GM12878 (cell line): ENCODE data around the gene OR2AE1. TPM values are rescaled to one million over a fixed set of nuclear protein-coding genes. Genes with fewer than 3 reads are reported as not detected.
A peak's percentile ranks its signal among the peaks of the same experiment; 100 is the strongest.

Experiments used
- ATAC-seq: fragments of 200-7000 bp; cut with Tn5 transposase; 3 replicates; pipeline ENCODE4 v1.9.1; 2020; ENCODE audit warnings: mild to moderate bottlenecking, moderate library complexity
- BruUV-seq: library from RNA; stranded (reverse); fragments of 400-500 nt; replicated peaks from 2 replicates; lab custom pipeline; 2021; lab: Mats Ljungman, UMichigan
- CTCF ChIA-PET: fragments of 300-600 bp; sonication (Branson Sonifier 250); formaldehyde crosslinking; extraction: SDS; loops from one replicate; lab custom pipeline; 2021; ENCODE audit warnings: inconsistent platforms; lab: Yijun Ruan, JAX
- POLR2A ChIA-PET: fragments of 350-600 bp; formaldehyde crosslinking; extraction: SDS; loops from one replicate; lab custom pipeline; 2021; ENCODE audit warnings: inconsistent platforms; lab: Charles Lee
- RAD21 ChIA-PET: fragments of 300-600 bp; sonication (Branson Sonifier 250); formaldehyde crosslinking; loops from one replicate; lab custom pipeline; 2023; ENCODE audit warnings: antibody characterized with exemption; ENCODE audit not compliant: unreplicated experiment; lab: Charles Lee
- SMC1A ChIA-PET: fragments of 300-600 bp; sonication (Branson Sonifier 250); formaldehyde crosslinking; loops from one replicate; lab custom pipeline; 2023; ENCODE audit not compliant: unreplicated experiment, uncharacterized antibody; lab: Charles Lee
- DNase-seq: peaks from one replicate; pipeline ENCODE4 v3.0.0-alpha.2; 2011; ENCODE audit warnings: low read depth, low spot score
- FAIRE-seq: peaks from 3 replicates; lab custom pipeline; 2011; peaks lifted over from hg19 to GRCh38; lab: Jason Lieb, UNC
- H2AFZ ChIP-seq: 2 replicates; pipeline ENCODE4 v1.6.0; 2011; ENCODE audit warnings: low read depth, low read length, control low read depth; ENCODE audit not compliant: control insufficient read depth
- H3K27ac ChIP-seq: 2 replicates; pipeline ENCODE4 v1.5.1; 2011; ENCODE audit warnings: control low read depth; ENCODE audit not compliant: control insufficient read depth, insufficient read depth
- H3K27me3 ChIP-seq, 2 experiments: replicated peaks in 1 of 2; 2 replicates each; pipeline versions ENCODE4 v1.6.0 to v1.6.1; 2011; ENCODE audit warnings: low read length in 1 of 2; ENCODE audit not compliant: control insufficient read depth in 2 of 2, insufficient read depth in 2 of 2
- H3K36me3 ChIP-seq, 2 experiments: 2 replicates each; pipeline ENCODE4 v1.5.1; 2011; ENCODE audit warnings: low read length in 1 of 2; ENCODE audit not compliant: control insufficient read depth in 2 of 2, insufficient read depth in 2 of 2
- H3K4me1 ChIP-seq: 2 replicates; pipeline ENCODE4 v1.6.1; 2011; ENCODE audit warnings: mild to moderate bottlenecking, low read length, moderate library complexity, mixed read lengths; ENCODE audit not compliant: control insufficient read depth, insufficient read depth
- H3K4me2 ChIP-seq: 2 replicates; pipeline ENCODE4 v1.6.0; 2011; ENCODE audit warnings: control low read depth; ENCODE audit not compliant: control insufficient read depth, insufficient read depth
- H3K4me3 ChIP-seq: fragments of 200-600 bp; sonication (generic); 2 replicates; pipeline ENCODE4 v1.5.1; 2016
- H3K79me2 ChIP-seq: 2 replicates; pipeline ENCODE4 v1.6.0; 2011; ENCODE audit warnings: low read length; ENCODE audit not compliant: control insufficient read depth, insufficient read depth
- H3K9ac ChIP-seq: 2 replicates; pipeline ENCODE4 v1.8.0; 2011; ENCODE audit warnings: low read length, control low read depth, mixed read lengths; ENCODE audit not compliant: control insufficient read depth, insufficient read depth
- H3K9me3 ChIP-seq: replicated peaks from 3 replicates; pipeline ENCODE4 v1.5.1; 2011; ENCODE audit warnings: mild to moderate bottlenecking, low read length; ENCODE audit not compliant: control insufficient read depth, insufficient read depth
- H4K20me1 ChIP-seq: 2 replicates; pipeline ENCODE4 v1.6.0; 2011; ENCODE audit not compliant: control insufficient read depth, insufficient read depth
- CHD2 ChIP-seq: IDR thresholded peaks from 2 replicates; pipeline ENCODE4 v1.6.1; 2011; ENCODE audit warnings: low read depth, low read length, improper control_type of control experiment, borderline replicate concordance
- CTCF ChIP-seq, 3 experiments: IDR thresholded peaks in 2 of 3; conservative IDR thresholded peaks in 1 of 3; 2 replicates each; pipeline ENCODE4 v1.5.1; 2011; ENCODE audit warnings: low read depth in 3 of 3, low read length in 3 of 3, mild to moderate bottlenecking in 3 of 3, control low read depth in 2 of 3, moderate library complexity in 2 of 3, inconsistent platforms in 1 of 3, mixed read lengths in 1 of 3; ENCODE audit not compliant: control insufficient read depth in 2 of 3, insufficient read depth in 1 of 3; ENCODE audit errors: extremely low read depth in 1 of 3
- CUX1 ChIP-seq: IDR thresholded peaks from 2 replicates; pipeline ENCODE4 v1.6.1; 2012; ENCODE audit warnings: improper control_type of control experiment, low read depth, low read length; ENCODE audit not compliant: insufficient replicate concordance
- EZH2 ChIP-seq: IDR thresholded peaks from 2 replicates; pipeline ENCODE4 v1.6.1; 2012; ENCODE audit warnings: low read depth, mild to moderate bottlenecking, control low read depth, inconsistent platforms, low read length, borderline replicate concordance; ENCODE audit not compliant: control insufficient read depth
- IKZF1 ChIP-seq: fragments of 450-650 bp; conservative IDR thresholded peaks from 2 replicates; pipeline ENCODE4 v1.6.1; 2017; ENCODE audit warnings: antibody characterized with exemption, mild to moderate bottlenecking
- IKZF2 ChIP-seq, 2 experiments: fragments of 450-650 bp; IDR thresholded peaks; 2 replicates each; pipeline ENCODE4 v1.6.1; 2017; ENCODE audit warnings: mild to moderate bottlenecking in 2 of 2, moderate library complexity in 2 of 2
- KAT2A ChIP-seq: conservative IDR thresholded peaks from 2 replicates; pipeline ENCODE4 v1.6.1; 2011; ENCODE audit warnings: low read depth, low read length; ENCODE audit not compliant: control insufficient read depth
- KLF5 ChIP-seq: fragments of 450-650 bp; IDR thresholded peaks from 2 replicates; pipeline ENCODE4 v1.6.1; 2014; ENCODE audit warnings: mild to moderate bottlenecking; ENCODE audit not compliant: partially characterized antibody
- RAD21 ChIP-seq: IDR thresholded peaks from 2 replicates; pipeline ENCODE4 v1.6.1; 2011; ENCODE audit warnings: mild to moderate bottlenecking, low read depth, low read length, moderate library complexity; ENCODE audit not compliant: insufficient read depth
- SMC3 ChIP-seq: IDR thresholded peaks from 2 replicates; pipeline ENCODE4 v1.6.1; 2011; ENCODE audit warnings: low read length, improper control_type of control experiment, borderline replicate concordance
- STAT1 ChIP-seq: fragments of 450-650 bp; conservative IDR thresholded peaks from 2 replicates; pipeline ENCODE4 v1.6.1; 2014; ENCODE audit warnings: antibody characterized with exemption, mild to moderate bottlenecking
- USF2 ChIP-seq: IDR thresholded peaks from 2 replicates; pipeline ENCODE4 v1.6.1; 2011; ENCODE audit warnings: low read depth, low read length, improper control_type of control experiment, borderline replicate concordance
- YBX1 ChIP-seq: fragments of 450-650 bp; IDR thresholded peaks from 2 replicates; pipeline ENCODE4 v1.6.1; 2016; ENCODE audit warnings: antibody characterized with exemption
- WGBS: methylation state at CpG from one replicate; pipeline ENCODE4 v1.1.6; 2016; ENCODE audit warnings: low lambda C conversion rate; ENCODE audit not compliant: insufficient replicate concordance, insufficient coverage; ENCODE audit errors: missing lambda C conversion rate; 5-methylcytosine and 5-hydroxymethylcytosine counted together
- in situ Hi-C: fragments of 300-500 bp; cut with MboI; formaldehyde crosslinking; loops from 9 replicates; pipeline ENCODE4 v1.14.3; 2018; ENCODE audit warnings: mixed read lengths
- intact Hi-C: fragments of 100-400 bp; cut with micrococcal nuclease; formaldehyde crosslinking; loops from one replicate; pipeline ENCODE4 v1.14.2; 2022; ENCODE audit not compliant: unreplicated experiment
- polyA plus RNA-seq, 11 experiments: library from polyadenylated mRNA; depleted of rRNA in 4 of 11; unstranded in 6 of 11; stranded (reverse) in 5 of 11; fragments of >200 nt; fragmentation: Nextera tagmentation in 4 of 11; fragmentation: Illumina TruSeq in 1 of 11; extraction: Ambion mirVana in 4 of 11; extraction: Trizol in 1 of 11; gene quantifications; 1 replicate in 1 of 11; 2 replicates in 10 of 11; pipeline versions ENCODE4 v1.2.1 to v1.2.3, GENCODE V29; 2011 to 2016; ENCODE audit warnings: inconsistent platforms in 2 of 11, missing spikeins in 2 of 11, low read depth in 1 of 11
- total RNA-seq, 4 experiments: library from RNA; depleted of rRNA in 3 of 4; stranded (reverse); fragments of >200 nt in 3 of 4; fragmentation: Illumina TruSeq in 1 of 4; extraction: Trizol in 1 of 4; gene quantifications; 2 replicates each; pipeline versions ENCODE4 v1.2.1 to v1.2.3, GENCODE V29; 2013 to 2021
- TF ChIP-seq, protein P1 (sequence below): IDR thresholded peaks from 2 replicates; pipeline ENCODE4 v1.6.1; 2012; ENCODE audit warnings: low read depth, low read length, improper control_type of control experiment

Gene OR2AE1
- total and polyA plus RNA-seq, 10 of the 15 experiments (the other 5 are each of a cell fraction or from before 2014, with no cell fraction given), result 0.05 to 0.34 (median 0.18) TPM; not detected in 4

DNA sequence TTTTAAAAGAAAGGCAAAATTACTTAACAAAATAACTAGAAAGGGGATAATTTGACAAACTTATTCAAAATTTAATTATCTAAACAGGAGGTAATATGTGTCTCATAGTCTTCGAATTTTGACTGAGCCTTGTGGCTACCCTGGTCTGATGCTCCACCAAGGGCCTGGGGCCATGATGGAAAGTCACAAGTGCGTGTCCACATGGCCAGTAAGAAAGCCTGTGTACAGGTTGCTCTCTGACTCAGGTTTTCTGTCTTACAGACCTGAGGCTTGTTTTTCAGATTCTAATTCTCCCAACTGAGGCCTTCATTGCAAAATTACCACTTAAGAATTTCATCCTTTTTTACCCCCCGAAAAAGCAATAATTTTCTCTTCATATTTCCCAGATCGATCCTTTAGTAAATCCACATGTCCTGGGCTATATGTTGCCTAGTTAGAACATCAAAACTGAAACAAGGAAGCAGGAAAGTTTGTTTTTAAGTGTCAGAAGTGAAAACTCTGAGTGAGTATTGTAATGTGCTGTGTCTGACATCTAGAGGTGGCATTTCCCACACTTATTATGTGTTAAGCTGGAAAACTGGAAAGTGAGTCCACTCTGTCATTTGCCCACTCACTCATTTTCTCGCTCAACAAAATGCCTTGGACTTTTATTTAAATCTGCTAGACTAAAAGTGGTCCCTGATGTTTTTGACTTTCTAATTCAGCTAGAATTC, 39.0 kb downstream of the OR2AE1 start:
- BruUV-seq, result no TSS peak
- RAD21 ChIA-PET, result interaction anchor here (0.7 kb wide), 1 partner anchor 206 kb away, joined by 3 read pairs; no protein-coding TSS in a partner anchor
- H3K36me3 ChIP-seq, result no peaks in the 10 kb centered on the region
- no peak overlapping the region for H3K9ac ChIP-seq
- POLR2A ChIA-PET, result interaction anchor here (0.8 kb wide), 1 partner anchor 280 kb away, joined by 3 read pairs; no protein-coding TSS in a partner anchor
- no peaks in the 10 kb centered on the region for H3K79me2 ChIP-seq
- H2AFZ ChIP-seq, result peak overlapping the region; percentile 59
- H3K27ac ChIP-seq, result no peak overlapping the region
- SMC1A ChIA-PET, result interaction anchor here (0.9 to 1.8 kb wide), 3 partner anchors 9 to 206 kb away, joined by 3 to 4 read pairs (median 4); no protein-coding TSS in a partner anchor
- 52% methylated on average over 5 of the region's 5 CpGs for WGBS
- CTCF ChIA-PET, result interaction anchor here (0.5 to 1.5 kb wide), 8 partner anchors 32 to 431 kb away, joined by 3 to 9 read pairs (median 3); partner anchors contain the start of gene ZKSCAN5
- no peaks in the 10 kb centered on the region for H3K4me1 ChIP-seq
- no peaks in the 10 kb centered on the region for H4K20me1 ChIP-seq
- no peaks in the 10 kb centered on the region for H3K9me3 ChIP-seq
- peak; percentile 36 for DNase-seq
- ATAC-seq, result peak; percentile 69
- FAIRE-seq, result no peak
- intact Hi-C loops, result loop anchor here (5.0 kb wide), 1 partner anchor 206 kb away; no protein-coding TSS in a partner anchor
- no peaks in the 10 kb centered on the region; a peak in 1 of 4 replicates for H3K27me3 ChIP-seq
- no peak overlapping the region for H3K4me2 ChIP-seq
- H3K4me3 ChIP-seq, result no peak overlapping the region
- in situ Hi-C loops, result no loop called here
- TF ChIP-seq SMC3, result peak; percentile 19; the same call in 1 of the 2 replicates
- no peak for TF ChIP-seq KAT2A
- peak; percentile 31 to 51 (median 46); a peak in 4 of 6 replicates for TF ChIP-seq CTCF (IDR thresholded peaks at IDR 0.05 in 2 of 3, conservative IDR thresholded peaks at IDR 0.05 in 1 of 3; ENCODE audit: control insufficient read depth in 2 of 3, extremely low read depth in 1 of 3, insufficient read depth in 1 of 3, low read depth in 3 of 3, low read length in 3 of 3)
- no peak for TF ChIP-seq STAT1
- TF ChIP-seq EZH2, result 0 out of 2 replicates have a peak, but pooled peaks have one; percentile 55
- no peak for TF ChIP-seq YBX1
- TF ChIP-seq IKZF1, result peak; percentile 23; the same call in 1 of the 2 replicates
- TF ChIP-seq CHD2, result no peak
- TF ChIP-seq USF2, result no peak
- TF ChIP-seq IKZF2 (IDR thresholded peaks at IDR 0.05), result no peak
- TF ChIP-seq KLF5, result no peak
- TF ChIP-seq, protein P1, sequence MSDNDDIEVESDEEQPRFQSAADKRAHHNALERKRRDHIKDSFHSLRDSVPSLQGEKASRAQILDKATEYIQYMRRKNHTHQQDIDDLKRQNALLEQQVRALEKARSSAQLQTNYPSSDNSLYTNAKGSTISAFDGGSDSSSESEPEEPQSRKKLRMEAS, result no peak
- no peak for TF ChIP-seq CUX1
- TF ChIP-seq RAD21, result peak; percentile 57
